Activated CD8-positive, alpha-beta memory T cell treated with anti-CD3 and anti-CD28 coated beads, Interleukin-2, amount 50 U/mL, for 24 hours (primary cell): Measurements from ENCODE around the gene USP24.
A peak's percentile ranks its signal among the peaks of the same experiment; 100 is the strongest.

Experiments used
- DNase-seq: peaks from one replicate; pipeline ENCODE4 v3.0.0-alpha.2; 2020; ENCODE audit errors: extremely low read depth

Gene USP24

GRCh38 chr1:55164906-55165305, 50.3 kb downstream of the USP24 start:
- DNase-seq = no peak

GRCh38 chr1:55159571-55159970, 55.6 kb downstream of the USP24 start:
- no peak for DNase-seq

GRCh38 chr1:55156608-55157007, 58.6 kb downstream of the USP24 start:
- DNase-seq = no peak

GRCh38 chr1:55156093-55156492, 59.1 kb downstream of the USP24 start:
- no peak for DNase-seq

- no peak for DNase-seq
Observed at GRCh38 chr1:55155522-55155921, 59.6 kb downstream of the USP24 start.

- DNase-seq = no peak
Observed at GRCh38 chr1:55154616-55155015, 60.5 kb downstream of the USP24 start.

GRCh38 chr1:55153031-55153430, 62.1 kb downstream of the USP24 start:
- no peak for DNase-seq

- no peak for DNase-seq
Observed at GRCh38 chr1:55150880-55151588, 64.1 kb downstream of the USP24 start.

- DNase-seq = no peak
Observed at GRCh38 chr1:55148676-55149075, 66.5 kb downstream of the USP24 start.

- DNase-seq = no peak
Observed at GRCh38 chr1:55147524-55147923, 67.6 kb downstream of the USP24 start.

GRCh38 chr1:55146781-55147180, 68.4 kb downstream of the USP24 start:
- no peak for DNase-seq

GRCh38 chr1:55144886-55145285, 70.3 kb downstream of the USP24 start:
- DNase-seq = no peak

- DNase-seq = no peak
Observed at GRCh38 chr1:55143684-55144083, 71.5 kb downstream of the USP24 start.

GRCh38 chr1:55141295-55141893, 73.8 kb downstream of the USP24 start:
- no peak for DNase-seq

GRCh38 chr1:55140546-55140983, 74.6 kb downstream of the USP24 start:
- DNase-seq = peak; percentile 40

- DNase-seq = no peak
Observed at GRCh38 chr1:55140137-55140536, 75.0 kb downstream of the USP24 start.

- DNase-seq = no peak
Observed at GRCh38 chr1:55138823-55139222, 76.3 kb downstream of the USP24 start.

GRCh38 chr1:55134152-55134808, 80.9 kb downstream of the USP24 start:
- no peak for DNase-seq

- DNase-seq = no peak
Observed at GRCh38 chr1:55131801-55132200, 83.4 kb downstream of the USP24 start.

- DNase-seq = no peak
Observed at GRCh38 chr1:55131218-55131617, 83.9 kb downstream of the USP24 start.

GRCh38 chr1:55129194-55129728, 85.9 kb downstream of the USP24 start:
- DNase-seq = no peak

- DNase-seq = no peak
Observed at GRCh38 chr1:55128418-55128995, 86.7 kb downstream of the USP24 start.
